Uterus (tissue), 4 donors: ENCODE measurements around the gene HEG1. TPM values are rescaled to one million over a fixed set of nuclear protein-coding genes. Genes with fewer than 3 reads are reported as not detected.

Experiments
- DNase-seq, 2 donors: peaks; one replicate each; pipeline ENCODE4 v3.0.0-alpha.2; 2019 to 2020
- H3K27ac ChIP-seq, 2 donors: fragments of 200-600 bp; sonication (generic); 1 replicate in 1 of 2; 2 replicates in 1 of 2; pipeline ENCODE4 v1.5.1; 2016 to 2018
- H3K27me3 ChIP-seq, 2 donors: fragments of 200-600 bp; sonication (generic); one replicate each; pipeline ENCODE4 v1.5.1; 2018 to 2019; ENCODE audit warnings: control low read depth in 1 of 2
- H3K36me3 ChIP-seq, 2 donors: fragments of 200-600 bp; sonication (generic); one replicate each; pipeline ENCODE4 v1.5.1; 2019; ENCODE audit warnings: control low read depth in 1 of 2
- H3K4me1 ChIP-seq, 2 donors: fragments of 200-600 bp; sonication (generic); one replicate each; pipeline ENCODE4 v1.5.1; 2018 to 2019; ENCODE audit warnings: control low read depth in 1 of 2
- H3K4me3 ChIP-seq, 2 donors: fragments of 200-600 bp; sonication (generic); 1 replicate in 1 of 2; 2 replicates in 1 of 2; pipeline ENCODE4 v1.5.1; 2018 to 2019; ENCODE audit warnings: mild to moderate bottlenecking in 1 of 2
- H3K9me3 ChIP-seq, 2 donors: fragments of 200-600 bp; sonication (generic); one replicate each; pipeline ENCODE4 v1.5.1; 2019; ENCODE audit warnings: control low read depth in 1 of 2
- POLR2A ChIP-seq, 2 donors: fragments of 450-650 bp; IDR thresholded peaks; one replicate each; pipeline ENCODE4 v1.6.1; 2016; ENCODE audit warnings: antibody characterized with exemption in 2 of 2, mild to moderate bottlenecking in 1 of 2, moderate library complexity in 1 of 2
- intact Hi-C: fragments of 100-400 bp; cut with DNase I; formaldehyde crosslinking; loops from one replicate; pipeline ENCODE4 v1.15.1; 2023; ENCODE audit warnings: low total_unique reads
- total RNA-seq, 4 donors: library from RNA; depleted of rRNA in 3 of 4; stranded (reverse); fragments of >200 nt in 3 of 4; gene quantifications; one replicate each; pipeline versions ENCODE4 v1.1.0 to v1.2.4, GENCODE V29; 2014 to 2023
- TF ChIP-seq, protein P1 (sequence below), 4 experiments: fragments of 200-600 bp in 2 of 4; fragments of 450-650 bp in 2 of 4; sonication (generic) in 2 of 4; IDR thresholded peaks; one replicate each; pipeline ENCODE4 v1.5.1; 2016 to 2019; ENCODE audit warnings: antibody characterized with exemption in 4 of 4, mild to moderate bottlenecking in 2 of 4, moderate library complexity in 1 of 4
- donor health status: DM: yes; HTN: yes; CAD: no.

HEG1 gene
- total RNA-seq, 4 donors from 2014 or later, result 64.8 to 97.0 (median 71.7) TPM

DNA sequence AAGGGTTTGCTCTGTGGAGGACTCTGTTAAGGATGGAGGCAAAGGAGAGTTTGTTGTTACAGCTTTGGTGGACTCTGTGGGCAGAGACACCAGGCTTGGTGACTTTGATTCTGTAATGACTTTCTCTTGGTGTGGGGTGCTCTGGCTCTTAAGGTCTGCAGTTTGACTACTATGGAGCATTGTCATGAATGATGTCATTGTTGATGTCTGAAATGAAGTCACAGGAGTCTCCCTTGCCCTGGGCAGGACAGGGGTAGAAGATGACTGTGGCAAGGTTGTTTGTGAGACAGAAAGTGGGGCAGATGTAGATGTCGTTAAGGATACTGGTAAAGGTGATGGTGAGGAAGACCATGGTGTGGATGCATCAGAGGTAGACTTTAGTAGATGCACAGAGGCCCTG is 42.7 kb downstream of the HEG1 start:
- Histone ChIP-seq H3K4me1 (no peaks in the 10 kb centered on the region), H3K4me3 (no peak overlapping the region), H3K27ac (no peak overlapping the region), H3K9me3 (no peaks in the 10 kb centered on the region), H3K27me3 (no peaks in the 10 kb centered on the region), H3K36me3 (no peaks in the 10 kb centered on the region)
- TF ChIP-seq POLR2A (IDR thresholded peaks at IDR 0.05), result no peak
- TF ChIP-seq, protein P1, sequence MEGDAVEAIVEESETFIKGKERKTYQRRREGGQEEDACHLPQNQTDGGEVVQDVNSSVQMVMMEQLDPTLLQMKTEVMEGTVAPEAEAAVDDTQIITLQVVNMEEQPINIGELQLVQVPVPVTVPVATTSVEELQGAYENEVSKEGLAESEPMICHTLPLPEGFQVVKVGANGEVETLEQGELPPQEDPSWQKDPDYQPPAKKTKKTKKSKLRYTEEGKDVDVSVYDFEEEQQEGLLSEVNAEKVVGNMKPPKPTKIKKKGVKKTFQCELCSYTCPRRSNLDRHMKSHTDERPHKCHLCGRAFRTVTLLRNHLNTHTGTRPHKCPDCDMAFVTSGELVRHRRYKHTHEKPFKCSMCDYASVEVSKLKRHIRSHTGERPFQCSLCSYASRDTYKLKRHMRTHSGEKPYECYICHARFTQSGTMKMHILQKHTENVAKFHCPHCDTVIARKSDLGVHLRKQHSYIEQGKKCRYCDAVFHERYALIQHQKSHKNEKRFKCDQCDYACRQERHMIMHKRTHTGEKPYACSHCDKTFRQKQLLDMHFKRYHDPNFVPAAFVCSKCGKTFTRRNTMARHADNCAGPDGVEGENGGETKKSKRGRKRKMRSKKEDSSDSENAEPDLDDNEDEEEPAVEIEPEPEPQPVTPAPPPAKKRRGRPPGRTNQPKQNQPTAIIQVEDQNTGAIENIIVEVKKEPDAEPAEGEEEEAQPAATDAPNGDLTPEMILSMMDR (IDR thresholded peaks at IDR 0.05), result no peak
- no peak for DNase-seq
- intact Hi-C loops, result no loop called here

DNA sequence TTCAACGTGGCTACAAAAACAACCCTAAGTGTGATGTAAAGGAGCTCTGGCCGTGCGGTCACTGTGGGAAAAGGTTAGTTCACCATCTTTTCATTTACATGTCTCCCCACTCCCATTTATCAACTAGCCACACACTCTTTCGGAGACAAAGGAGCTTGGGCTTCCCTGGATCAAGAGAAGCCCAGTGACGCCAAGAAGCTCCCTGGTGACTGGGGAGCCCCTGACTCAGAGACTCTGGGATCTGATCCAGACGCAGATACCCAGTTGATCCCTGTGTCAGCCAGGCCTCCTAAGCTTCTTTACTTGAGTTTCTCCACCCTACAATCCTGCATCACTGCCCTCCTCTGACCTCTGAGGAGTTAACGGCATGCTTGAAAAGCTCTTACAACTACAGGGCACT is 43.9 kb downstream of the HEG1 start:
- H3K36me3 ChIP-seq, result no peaks in the 10 kb centered on the region
- no peak overlapping the region for H3K27ac ChIP-seq
- intact Hi-C loops, result no loop called here
- no peak for TF ChIP-seq POLR2A (IDR thresholded peaks at IDR 0.05)
- TF ChIP-seq, protein P1 (IDR thresholded peaks at IDR 0.05), result no peak
- DNase-seq, result no peak
- H3K4me1 ChIP-seq, result no peaks in the 10 kb centered on the region
- H3K9me3 ChIP-seq, result no peaks in the 10 kb centered on the region
- no peak overlapping the region for H3K4me3 ChIP-seq
- no peaks in the 10 kb centered on the region for H3K27me3 ChIP-seq

DNA sequence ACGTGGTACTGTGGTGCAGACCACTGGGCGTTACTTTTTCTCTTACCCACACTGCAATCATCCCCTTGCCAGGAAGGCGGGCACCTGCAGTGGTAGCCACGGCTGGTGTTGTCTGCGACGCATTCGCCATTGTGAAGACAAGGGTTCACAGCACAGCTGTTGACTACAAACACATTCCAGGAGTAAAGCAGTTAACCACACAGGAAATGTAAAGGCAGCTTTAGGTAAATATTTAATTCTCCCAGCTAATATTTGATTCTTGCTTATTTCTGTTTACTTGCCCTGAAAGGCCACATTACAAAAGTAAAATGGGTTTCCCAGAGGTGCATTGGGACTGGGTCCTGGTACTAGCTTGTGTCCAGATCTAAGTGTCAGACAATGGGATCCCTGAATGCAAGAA is 45.4 kb downstream of the HEG1 start:
- no peak for DNase-seq
- no peaks in the 10 kb centered on the region for H3K4me1 ChIP-seq
- intact Hi-C loops, result no loop called here
- H3K4me3 ChIP-seq, result no peak overlapping the region
- H3K27me3 ChIP-seq, result no peaks in the 10 kb centered on the region
- TF ChIP-seq POLR2A (IDR thresholded peaks at IDR 0.05), result no peak
- TF ChIP-seq, protein P1 (IDR thresholded peaks at IDR 0.05), result no peak
- no peaks in the 10 kb centered on the region for H3K36me3 ChIP-seq
- no peaks in the 10 kb centered on the region for H3K9me3 ChIP-seq
- no peak overlapping the region for H3K27ac ChIP-seq

DNA sequence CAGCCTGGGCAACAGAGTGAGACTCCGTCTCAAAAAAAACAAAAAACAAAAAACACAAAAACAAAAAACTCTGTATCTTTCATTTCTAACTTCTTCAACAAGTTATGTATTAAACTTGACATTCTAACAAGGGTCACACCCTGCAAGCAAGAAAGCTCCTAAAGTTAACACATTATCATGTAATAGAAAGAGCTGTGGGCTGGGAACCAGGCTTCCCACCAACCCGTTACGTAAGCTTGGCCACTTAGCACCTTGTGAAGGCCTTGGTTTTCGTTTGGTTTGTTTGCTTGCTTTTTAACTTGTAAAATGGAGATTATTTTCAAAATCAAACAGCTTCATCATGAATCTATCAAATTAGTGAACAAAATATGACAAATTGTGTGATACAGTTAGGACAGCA is 47.0 kb downstream of the HEG1 start:
- H3K27me3 ChIP-seq, result no peaks in the 10 kb centered on the region
- no peak overlapping the region for H3K4me3 ChIP-seq
- intact Hi-C loops, result no loop called here
- H3K4me1 ChIP-seq, result peaks cover 0 to 6% of the 10 kb centered on the region in 2 donors
- DNase-seq, result no peak
- H3K9me3 ChIP-seq, result no peaks in the 10 kb centered on the region
- TF ChIP-seq, protein P1 (IDR thresholded peaks at IDR 0.05), result no peak
- TF ChIP-seq POLR2A (IDR thresholded peaks at IDR 0.05), result no peak
- H3K27ac ChIP-seq, result no peak overlapping the region
- no peaks in the 10 kb centered on the region for H3K36me3 ChIP-seq

DNA sequence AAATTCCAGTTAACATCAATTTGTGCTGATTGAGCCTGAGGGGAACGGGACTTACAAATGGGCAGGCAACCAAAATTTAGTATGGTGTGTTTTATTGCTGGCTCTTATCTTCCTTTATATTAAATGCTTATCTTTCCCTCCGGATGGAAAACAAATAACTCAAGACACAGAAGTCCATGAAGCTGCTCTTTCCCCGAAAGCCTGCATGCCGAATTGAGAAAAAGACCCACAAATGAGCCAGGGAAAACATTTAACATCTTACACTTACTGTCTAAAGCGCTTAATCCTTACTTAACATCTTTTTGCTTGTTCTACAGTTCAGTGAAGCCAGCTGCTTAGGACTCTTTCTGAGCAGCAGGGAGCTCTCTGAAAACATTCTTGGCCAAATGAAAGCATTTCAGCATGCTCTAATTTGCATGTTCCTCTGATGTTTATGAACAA is 49.5 kb downstream of the HEG1 start:
- Histone ChIP-seq H3K4me1 (peaks cover 0 to 7% of the 10 kb centered on the region in 2 donors), H3K9me3 (no peaks in the 10 kb centered on the region), H3K27me3 (no peaks in the 10 kb centered on the region), H3K27ac (no peak overlapping the region), H3K4me3 (no peak overlapping the region), H3K36me3 (no peaks in the 10 kb centered on the region)
- no peak for DNase-seq
- TF ChIP-seq, protein P1 (IDR thresholded peaks at IDR 0.05), result no peak
- no peak for TF ChIP-seq POLR2A (IDR thresholded peaks at IDR 0.05)
- intact Hi-C loops, result no loop called here
